Uterus (tissue), 4 donors: ENCODE results near the gene WDR76. TPM values are rescaled to one million over a fixed set of nuclear protein-coding genes. Genes with fewer than 3 reads are reported as not detected.
"Not testable (repeated sequence)": the region's sequence is repeated elsewhere in the genome, so short reads cannot be mapped to it uniquely, and the experiment has no call there.

Experiments
- DNase-seq, 2 donors: peaks; one replicate each; pipeline ENCODE4 v3.0.0-alpha.2; 2019 to 2020
- H3K27ac ChIP-seq, 2 donors: fragments of 200-600 bp; sonication (generic); 1 replicate in 1 of 2; 2 replicates in 1 of 2; pipeline ENCODE4 v1.5.1; 2016 to 2018
- H3K27me3 ChIP-seq, 2 donors: fragments of 200-600 bp; sonication (generic); one replicate each; pipeline ENCODE4 v1.5.1; 2018 to 2019; ENCODE audit warnings: control low read depth in 1 of 2
- H3K36me3 ChIP-seq, 2 donors: fragments of 200-600 bp; sonication (generic); one replicate each; pipeline ENCODE4 v1.5.1; 2019; ENCODE audit warnings: control low read depth in 1 of 2
- H3K4me1 ChIP-seq, 2 donors: fragments of 200-600 bp; sonication (generic); one replicate each; pipeline ENCODE4 v1.5.1; 2018 to 2019; ENCODE audit warnings: control low read depth in 1 of 2
- H3K4me3 ChIP-seq, 2 donors: fragments of 200-600 bp; sonication (generic); 1 replicate in 1 of 2; 2 replicates in 1 of 2; pipeline ENCODE4 v1.5.1; 2018 to 2019; ENCODE audit warnings: mild to moderate bottlenecking in 1 of 2
- H3K9me3 ChIP-seq, 2 donors: fragments of 200-600 bp; sonication (generic); one replicate each; pipeline ENCODE4 v1.5.1; 2019; ENCODE audit warnings: control low read depth in 1 of 2
- CTCF ChIP-seq, 4 experiments: fragments of 200-600 bp in 2 of 4; fragments of 450-650 bp in 2 of 4; sonication (generic) in 2 of 4; IDR thresholded peaks; one replicate each; pipeline ENCODE4 v1.5.1; 2016 to 2019; ENCODE audit warnings: antibody characterized with exemption in 4 of 4, mild to moderate bottlenecking in 2 of 4, moderate library complexity in 1 of 4
- POLR2A ChIP-seq, 2 donors: fragments of 450-650 bp; IDR thresholded peaks; one replicate each; pipeline ENCODE4 v1.6.1; 2016; ENCODE audit warnings: antibody characterized with exemption in 2 of 2, mild to moderate bottlenecking in 1 of 2, moderate library complexity in 1 of 2
- intact Hi-C: fragments of 100-400 bp; cut with DNase I; formaldehyde crosslinking; loops from one replicate; pipeline ENCODE4 v1.15.1; 2023; ENCODE audit warnings: low total_unique reads
- total RNA-seq, 4 donors: library from RNA; depleted of rRNA in 3 of 4; stranded (reverse); fragments of >200 nt in 3 of 4; gene quantifications; one replicate each; pipeline versions ENCODE4 v1.1.0 to v1.2.4, GENCODE V29; 2014 to 2023
- donor health status: DM: yes; HTN: yes; CAD: no.

The WDR76 gene
- total RNA-seq, 4 donors from 2014 or later, result 0.59 to 114 (median 13.0) TPM

GRCh38 chr15:43800286-43801141 is 26.3 kb upstream of the WDR76 start, which contains the start of gene HYPK:
TSS of gene HYPK (plus strand) at chr15:43800599. CDS start at chr15:43800623, 24 bp downstream.
- no peaks in the 10 kb centered on the region for H3K36me3 ChIP-seq
- no peaks in the 10 kb centered on the region for H3K9me3 ChIP-seq
- peak in 1 of 4 experiments; percentile 6 for TF ChIP-seq CTCF (IDR thresholded peaks at IDR 0.05)
- peak; percentile 63 to 71 for TF ChIP-seq POLR2A (IDR thresholded peaks at IDR 0.05)
- DNase-seq, result peak; percentile 93
- no peaks in the 10 kb centered on the region for H3K27me3 ChIP-seq
- H3K27ac ChIP-seq, result peak within 1 kb of the TSS; percentile 88 to 97
- peak within 1 kb of the TSS; percentile 85 to 93 for H3K4me3 ChIP-seq
- intact Hi-C loops, result no loop called here
- peaks cover 0 to 5% of the 10 kb centered on the region in 2 donors for H3K4me1 ChIP-seq

- H3K4me3 ChIP-seq, H3K4me1 ChIP-seq, intact Hi-C loops, H3K9me3 ChIP-seq, H3K27me3 ChIP-seq, DNase-seq, H3K27ac ChIP-seq, H3K36me3 ChIP-seq: not testable (repeated sequence)
These were observed 24.1 kb upstream of the WDR76 start for GRCh38 chr15:43802676-43803075.

GRCh38 chr15:43808435-43808950 is 18.3 kb upstream of the WDR76 start:
- Histone ChIP-seq H3K9me3 (no peaks in the 10 kb centered on the region), H3K4me3 (no peak overlapping the region), H3K27ac (no peak overlapping the region), H3K36me3 (no peaks in the 10 kb centered on the region), H3K27me3 (no peaks in the 10 kb centered on the region), H3K4me1 (no peaks in the 10 kb centered on the region)
- TF ChIP-seq POLR2A (IDR thresholded peaks at IDR 0.05) (no peak), CTCF (IDR thresholded peaks at IDR 0.05) (no peak)
- intact Hi-C loops, result no loop called here
- DNase-seq, result no peak

GRCh38 chr15:43808960-43809678 is 17.7 kb upstream of the WDR76 start:
- no peaks in the 10 kb centered on the region for H3K27me3 ChIP-seq

GRCh38 chr15:43815064-43815463 is 11.7 kb upstream of the WDR76 start:
- H3K4me1 ChIP-seq, DNase-seq, intact Hi-C loops, H3K36me3 ChIP-seq, H3K27me3 ChIP-seq, H3K9me3 ChIP-seq, H3K27ac ChIP-seq, H3K4me3 ChIP-seq: not testable (repeated sequence)

More at GRCh38 chr15:43808960-43809678, 17.7 kb upstream of the WDR76 start:
- H3K4me3 ChIP-seq, result no peak overlapping the region
- no peaks in the 10 kb centered on the region for H3K4me1 ChIP-seq
- H3K9me3 ChIP-seq, result no peaks in the 10 kb centered on the region
- H3K27ac ChIP-seq, result no peak overlapping the region
- TF ChIP-seq POLR2A (IDR thresholded peaks at IDR 0.05) (no peak), CTCF (IDR thresholded peaks at IDR 0.05) (no peak)
- no peak for DNase-seq
- H3K36me3 ChIP-seq, result no peaks in the 10 kb centered on the region
- intact Hi-C loops, result no loop called here

DNA sequence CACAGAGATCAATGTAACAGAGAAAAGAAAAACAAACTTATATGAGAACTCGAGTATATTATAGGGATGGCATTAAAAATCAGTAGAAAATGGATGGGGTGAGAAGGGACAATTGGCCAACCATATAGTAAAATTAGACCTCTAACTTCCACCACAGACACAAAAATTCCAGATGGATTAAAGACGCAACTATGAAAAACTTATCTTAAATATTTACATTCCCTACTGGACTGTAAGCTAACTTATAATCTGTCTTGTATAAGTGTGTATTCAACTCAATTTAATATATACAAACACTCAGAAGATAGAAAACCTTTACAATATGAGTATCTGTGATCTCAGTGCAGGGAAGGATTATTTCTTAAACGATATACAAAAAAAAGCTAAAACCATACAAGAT is 5.3 kb upstream of the WDR76 start:
- Histone ChIP-seq H3K4me1 (peaks cover 0 to 10% of the 10 kb centered on the region in 2 donors), H3K27ac (no peak overlapping the region), H3K27me3 (no peaks in the 10 kb centered on the region), H3K36me3 (no peaks in the 10 kb centered on the region), H3K4me3 (no peak overlapping the region), H3K9me3 (no peaks in the 10 kb centered on the region)
- no peak for TF ChIP-seq CTCF (IDR thresholded peaks at IDR 0.05)
- TF ChIP-seq POLR2A (IDR thresholded peaks at IDR 0.05), result no peak
- DNase-seq, result no peak
- intact Hi-C loops, result no loop called here
